Raji (cell line): Measurements from ENCODE around the gene CAPN15.
A peak's percentile ranks its signal among the peaks of the same experiment; 100 is the strongest.

Experiments
- POLR2A ChIP-seq: IDR thresholded peaks from 2 replicates; pipeline ENCODE4 v1.6.1; 2011; ENCODE audit warnings: low read depth, low read length, control low read depth; ENCODE audit not compliant: insufficient read depth

Gene CAPN15

DNA sequence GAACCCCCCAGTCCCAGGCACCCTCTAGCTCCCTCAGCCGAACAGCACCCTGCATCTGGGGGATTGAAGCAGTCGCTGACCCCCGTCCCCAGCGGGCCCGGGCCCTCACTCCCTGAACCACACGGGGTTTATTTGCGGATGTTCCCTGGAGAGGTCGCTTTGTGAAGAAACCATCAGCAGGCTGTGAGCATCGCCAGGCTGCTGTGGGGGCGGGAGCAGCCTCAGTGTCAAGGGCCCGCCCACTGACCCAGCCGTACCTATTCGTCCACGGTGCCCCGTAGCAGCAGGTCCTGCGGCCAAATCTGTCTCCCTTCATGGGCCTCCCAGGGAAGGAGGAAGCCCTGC lies 55.9 kb downstream of the CAPN15 start:
- TF ChIP-seq POLR2A, result no peak

DNA sequence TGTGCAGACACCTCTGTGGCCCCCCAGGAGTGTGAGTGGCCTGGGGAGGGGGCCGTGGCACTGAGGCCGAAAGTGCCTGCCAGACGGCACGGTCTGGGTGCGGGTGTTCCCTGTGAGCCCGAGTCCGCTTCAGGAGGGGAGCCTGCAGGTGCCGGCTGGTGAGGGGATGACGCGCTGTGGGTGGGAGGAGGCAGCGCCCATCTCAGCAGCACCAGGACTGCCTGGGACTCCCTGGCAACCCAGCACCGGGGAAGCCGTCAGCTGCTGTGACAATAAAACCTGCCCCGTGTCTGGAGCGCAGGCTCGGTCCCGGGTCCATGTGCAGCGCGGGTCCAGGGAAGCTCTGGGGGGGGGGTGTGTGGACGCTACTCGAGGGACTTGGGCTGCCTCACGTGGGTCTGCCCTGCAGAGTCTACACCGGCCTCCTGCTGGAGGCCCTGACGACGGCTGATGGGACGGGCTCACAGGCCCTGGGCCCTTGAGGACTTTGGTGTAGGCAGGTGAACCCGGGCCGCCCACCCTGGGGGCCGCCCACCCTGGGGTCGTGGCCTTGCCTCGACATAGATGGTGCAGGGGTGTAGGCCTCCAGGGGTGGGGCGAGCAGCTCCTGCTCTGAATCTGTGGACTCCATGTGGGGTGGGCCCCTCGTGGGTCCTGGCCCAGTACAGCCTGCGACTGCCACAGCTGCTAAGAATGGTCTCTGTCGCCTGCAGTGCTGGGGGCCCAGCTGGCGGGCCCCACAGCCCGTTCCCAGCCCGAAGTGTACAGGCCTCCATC lies 56.5 kb downstream of the CAPN15 start:
- TF ChIP-seq POLR2A, result no peak

GRCh38 chr16:585351-585750 lies 57.8 kb downstream of the CAPN15 start:
- peak; percentile 30; the same call in 1 of the 2 replicates for TF ChIP-seq POLR2A

DNA sequence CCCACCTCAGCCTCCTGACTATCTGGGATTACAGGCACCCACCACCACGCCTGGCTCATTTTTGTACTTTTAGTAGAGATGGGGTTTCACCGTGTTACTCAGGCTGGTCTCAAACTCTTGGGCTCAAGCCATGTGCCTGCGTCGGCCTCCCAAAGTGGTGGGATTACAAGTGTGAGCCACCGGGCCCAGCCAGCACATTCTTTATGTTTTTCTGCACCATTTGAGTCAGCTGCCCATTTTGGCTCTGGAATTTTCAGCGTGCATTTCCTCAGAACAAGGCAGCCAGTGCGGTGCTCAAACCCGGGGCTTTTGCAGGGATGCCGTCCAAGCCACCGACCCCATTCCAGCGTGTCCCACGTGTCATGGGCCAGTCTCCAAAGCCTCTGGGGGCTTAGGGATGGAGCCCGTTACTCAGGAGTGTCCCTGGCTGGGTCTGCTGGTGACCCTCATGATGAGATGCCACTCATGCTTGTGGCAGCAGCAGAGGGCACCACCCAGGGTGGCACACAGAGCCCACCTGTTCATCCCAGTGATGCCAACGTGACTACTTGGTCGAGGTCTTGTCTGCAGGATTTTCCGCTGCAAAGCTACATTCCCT lies 58.6 kb downstream of the CAPN15 start:
- TF ChIP-seq POLR2A, result no peak

DNA sequence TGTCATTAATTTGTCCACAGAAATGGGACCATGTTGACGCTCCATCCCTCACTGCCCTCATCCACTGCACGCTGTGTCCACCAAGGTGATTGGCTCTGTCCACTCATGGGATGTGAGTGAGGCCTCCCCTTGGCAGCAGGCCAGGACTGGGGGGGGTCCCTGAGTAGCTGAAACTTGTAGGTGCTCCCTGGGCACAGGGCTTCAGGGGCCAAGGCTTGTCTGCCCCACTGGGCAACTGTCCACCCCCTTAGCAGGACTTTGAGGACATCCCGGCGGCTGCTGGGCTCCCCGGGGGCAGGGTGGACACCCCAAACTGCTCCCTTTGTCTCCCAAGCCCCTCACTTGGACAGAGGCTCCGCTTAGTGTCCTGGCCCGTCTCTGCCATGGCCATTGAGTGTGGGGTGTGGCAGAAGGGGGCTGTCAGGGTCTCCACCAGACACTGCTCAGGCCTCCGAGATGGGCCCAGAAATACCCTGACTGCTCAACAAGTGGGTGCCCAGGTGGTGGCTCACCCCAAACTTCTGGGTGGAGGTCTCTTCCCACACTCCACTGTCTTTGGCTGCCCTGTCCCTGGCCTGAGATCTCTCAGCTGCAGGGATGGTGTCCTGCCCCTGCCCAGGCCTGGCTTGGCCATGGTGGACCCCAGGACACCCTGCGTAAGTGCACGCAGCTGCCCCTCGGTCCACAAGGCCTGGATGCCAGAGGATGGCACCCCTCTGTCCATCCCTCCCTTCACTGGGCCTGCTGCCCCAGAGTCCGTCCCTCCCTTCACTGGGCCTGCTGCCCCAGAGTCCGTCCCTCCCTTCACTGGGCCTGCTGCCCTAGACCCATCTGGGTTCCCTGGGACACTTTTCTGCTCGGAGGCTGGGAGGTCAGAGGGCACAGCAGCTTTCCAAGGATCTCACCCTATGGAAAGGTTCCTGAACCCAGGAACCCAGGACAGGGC lies 59.4 kb downstream of the CAPN15 start:
- peak; percentile 68 for TF ChIP-seq POLR2A

GRCh38 chr16:588639-588888 lies 61.1 kb downstream of the CAPN15 start:
- no peak for TF ChIP-seq POLR2A

GRCh38 chr16:588889-589657 lies 61.6 kb downstream of the CAPN15 start:
- peak; percentile 87 for TF ChIP-seq POLR2A

- TF ChIP-seq POLR2A, result no peak; the same call in 1 of the 2 replicates
These were observed 62.2 kb downstream of the CAPN15 start, which contains the start of gene RAB40C for GRCh38 chr16:589658-590187. Gene RAB40C (plus strand): TSS chr16:590066. CDS start chr16:590292, 226 bp downstream.

- TF ChIP-seq POLR2A, result no peak; the same call in 1 of the 2 replicates
These were observed 62.8 kb downstream of the CAPN15 start for GRCh38 chr16:590188-590814.

DNA sequence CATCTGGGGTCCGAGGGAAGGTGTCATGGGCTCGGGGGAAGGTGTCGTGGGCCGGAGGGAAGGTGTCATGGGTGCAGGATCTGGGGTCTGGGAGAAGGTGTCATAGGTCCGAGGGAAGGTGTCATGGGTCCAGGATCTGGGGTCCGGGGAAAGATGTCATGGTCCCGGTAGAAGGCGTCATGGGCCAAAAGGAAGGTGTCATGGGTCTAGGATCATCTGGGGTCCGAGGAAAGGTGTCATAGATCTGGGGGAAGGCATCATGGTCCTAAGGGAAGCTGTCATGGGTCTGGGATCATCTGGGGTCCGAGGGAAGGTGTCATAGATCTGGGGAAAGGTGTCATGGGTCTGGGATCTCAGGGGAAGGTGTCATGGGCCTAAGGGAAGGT lies 63.3 kb downstream of the CAPN15 start:
- TF ChIP-seq POLR2A, result no peak

- TF ChIP-seq POLR2A, result no peak
These were observed 63.7 kb downstream of the CAPN15 start for GRCh38 chr16:591231-591630.

GRCh38 chr16:591892-592517 lies 64.5 kb downstream of the CAPN15 start:
- TF ChIP-seq POLR2A, result no peak

GRCh38 chr16:592518-593306 lies 65.2 kb downstream of the CAPN15 start:
- TF ChIP-seq POLR2A, result no peak
